Thyroid gland (tissue), 4 donors: Measurements from ENCODE around the gene CAMK1D.

Source experiments
- CTCF ChIP-seq, 6 experiments: fragments of 200-600 bp in 3 of 6; fragments of 450-650 bp in 3 of 6; sonication (generic) in 3 of 6; IDR thresholded peaks; one replicate each; pipeline ENCODE4 v1.5.1; 2016 to 2019; ENCODE audit warnings: antibody characterized with exemption in 6 of 6, mild to moderate bottlenecking in 2 of 6, inconsistent platforms in 1 of 6, moderate library complexity in 1 of 6
- POLR2A ChIP-seq, 2 donors: fragments of 450-650 bp; IDR thresholded peaks; one replicate each; pipeline ENCODE4 v1.6.1; 2017; ENCODE audit warnings: antibody characterized with exemption in 2 of 2, mild to moderate bottlenecking in 2 of 2, moderate library complexity in 1 of 2

DNA sequence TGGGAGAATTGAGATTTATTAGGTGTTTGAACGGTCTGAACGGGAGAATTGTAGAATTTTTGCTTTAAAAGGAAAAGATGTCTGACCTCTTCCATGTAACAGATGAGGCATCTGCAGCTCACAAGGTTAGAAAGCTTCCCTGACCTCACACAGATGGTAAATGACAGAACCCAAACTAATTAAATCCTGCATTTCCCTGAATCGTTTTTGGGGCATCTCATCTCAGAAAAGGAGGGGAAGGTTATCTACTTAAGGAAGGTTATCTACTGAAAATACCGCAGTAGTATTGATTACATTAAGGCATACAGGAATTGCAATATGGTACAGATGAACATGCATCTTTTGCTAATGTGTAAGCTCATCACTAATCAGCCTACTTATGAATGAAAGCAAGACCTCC, 373.9 kb downstream of the CAMK1D start:
- TF ChIP-seq CTCF (IDR thresholded peaks at IDR 0.05) = no peak
- no peak for TF ChIP-seq POLR2A (IDR thresholded peaks at IDR 0.05)
